Activated CD4-positive, alpha-beta T cell treated with anti-CD3 and anti-CD28 coated beads, Interleukin-2, amount 50 U/mL, for 24 hours (primary cell): Measurements from ENCODE around the gene RPL36.
A peak's percentile ranks its signal among the peaks of the same experiment; 100 is the strongest.

Source experiments
- DNase-seq, 2 donors: peaks; one replicate each; pipeline ENCODE4 v3.0.0-alpha.2; 2020; ENCODE audit warnings: low read depth in 1 of 2, low spot score in 1 of 2

Gene RPL36

DNA sequence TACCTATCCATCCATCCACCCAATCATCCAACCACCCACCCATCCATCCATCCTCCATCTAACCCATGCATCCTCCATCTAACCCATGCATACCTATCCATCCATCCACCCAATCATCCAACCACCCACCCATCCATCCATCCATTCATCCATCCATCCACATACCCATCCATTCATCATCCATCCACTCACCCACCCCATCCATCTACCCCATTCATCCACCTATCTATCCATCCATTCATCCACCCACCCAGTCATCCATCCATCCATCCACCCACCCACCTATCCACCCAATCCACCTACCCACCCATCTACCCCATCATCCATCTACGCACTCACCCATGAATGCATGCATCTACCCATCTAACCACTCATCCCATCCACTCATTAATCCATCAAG is 16.3 kb upstream of the RPL36 start:
- no peak for DNase-seq

GRCh38 chr19:5674714-5675113 is 15.4 kb upstream of the RPL36 start:
- DNase-seq, result no peak

GRCh38 chr19:5676105-5676771 is 13.9 kb upstream of the RPL36 start:
- DNase-seq, result no peak

DNA sequence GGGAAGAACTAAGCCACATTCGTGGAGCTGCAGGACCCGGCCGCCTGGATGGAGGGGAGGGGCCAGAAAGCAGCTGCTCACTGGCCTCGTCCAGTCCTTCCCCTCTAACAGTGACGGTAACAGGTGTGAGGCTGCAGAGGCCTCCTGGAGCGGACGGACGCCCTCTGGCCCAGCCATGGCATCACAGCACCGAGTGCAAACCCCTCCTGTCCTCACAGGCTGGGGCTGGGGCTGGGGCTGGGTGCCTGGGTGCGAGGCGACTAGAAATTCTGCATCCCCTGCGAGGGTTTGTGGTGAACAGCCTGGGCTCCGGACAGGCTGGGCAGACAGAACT is 13.4 kb upstream of the RPL36 start:
- DNase-seq, result no peak

GRCh38 chr19:5677136-5677535 is 13.0 kb upstream of the RPL36 start:
- no peak for DNase-seq

GRCh38 chr19:5677580-5677979 is 12.5 kb upstream of the RPL36 start:
- DNase-seq, result no peak

- no peak for DNase-seq
These were observed 11.9 kb upstream of the RPL36 start for GRCh38 chr19:5678071-5678718.

DNA sequence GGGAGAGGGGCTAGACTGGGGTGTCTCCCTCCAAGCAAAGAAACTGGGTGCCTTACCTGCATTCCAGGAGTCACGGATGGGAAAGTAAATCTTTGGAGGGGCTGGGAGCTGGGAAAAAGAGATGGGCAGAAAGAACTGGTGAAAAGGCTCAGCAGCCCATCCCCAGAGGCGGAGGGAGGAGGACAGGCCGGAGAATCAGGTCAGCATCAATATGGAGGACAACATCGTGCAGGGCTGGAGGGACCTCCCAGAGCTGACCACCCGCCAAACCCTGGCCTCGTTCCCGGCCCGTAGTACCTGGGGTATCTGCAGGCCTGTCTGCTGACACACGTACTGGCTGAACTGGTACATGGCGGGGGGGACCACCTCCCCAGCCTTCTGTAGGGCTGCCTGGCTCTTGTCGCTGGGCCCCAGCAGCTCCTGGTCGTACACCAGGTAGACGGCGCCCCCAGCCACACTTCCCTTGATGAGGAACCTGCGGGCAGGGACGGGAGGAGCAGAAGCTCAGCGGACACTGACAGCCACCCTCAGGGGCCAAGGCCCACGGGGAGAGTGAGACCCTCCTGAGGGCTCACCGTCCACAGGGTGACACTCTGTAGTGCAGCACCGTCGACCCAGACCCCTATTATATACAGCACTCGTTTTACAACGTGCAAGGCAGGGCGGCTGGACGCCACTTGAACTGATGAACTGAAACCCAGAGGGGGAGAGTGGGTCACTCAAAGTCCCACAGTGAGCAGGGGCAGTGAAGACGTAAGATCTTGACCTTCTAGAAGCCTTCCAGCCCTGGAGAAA is 10.6 kb upstream of the RPL36 start:
- DNase-seq, result no peak

DNA sequence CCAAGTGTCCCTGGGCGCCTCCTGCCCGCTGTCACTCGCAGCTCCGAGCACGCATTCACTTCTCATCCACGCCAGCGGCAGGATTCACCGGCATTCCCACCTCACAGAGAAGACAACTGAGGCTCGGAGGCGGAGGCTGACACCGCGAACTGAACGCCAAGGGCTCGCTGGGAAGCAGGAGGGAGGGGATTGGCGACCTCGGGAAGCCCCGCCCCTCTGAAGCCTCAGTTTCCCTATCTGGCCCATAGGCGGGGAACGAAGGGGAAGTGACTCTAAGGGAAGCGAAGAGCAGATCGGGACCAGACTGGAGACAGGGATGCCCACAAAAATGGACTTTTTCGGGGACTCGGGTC is 10.0 kb upstream of the RPL36 start:
- peak in 1 of 2 donors; percentile 22 for DNase-seq

GRCh38 chr19:5680437-5681368 is 9.4 kb upstream of the RPL36 start, which contains the start of the genes HSD11B1L and MICOS13:
HSD11B1L (plus strand) TSS chr19:5681027; CDS start chr19:5684833, 3,806 bp downstream.
MICOS13 (minus strand) TSS chr19:5680516; CDS start chr19:5680486, 30 bp downstream.
- peak; percentile 94 to 97 for DNase-seq

- DNase-seq, result no peak
These were observed 8.5 kb upstream of the RPL36 start for GRCh38 chr19:5681391-5682106.

DNA sequence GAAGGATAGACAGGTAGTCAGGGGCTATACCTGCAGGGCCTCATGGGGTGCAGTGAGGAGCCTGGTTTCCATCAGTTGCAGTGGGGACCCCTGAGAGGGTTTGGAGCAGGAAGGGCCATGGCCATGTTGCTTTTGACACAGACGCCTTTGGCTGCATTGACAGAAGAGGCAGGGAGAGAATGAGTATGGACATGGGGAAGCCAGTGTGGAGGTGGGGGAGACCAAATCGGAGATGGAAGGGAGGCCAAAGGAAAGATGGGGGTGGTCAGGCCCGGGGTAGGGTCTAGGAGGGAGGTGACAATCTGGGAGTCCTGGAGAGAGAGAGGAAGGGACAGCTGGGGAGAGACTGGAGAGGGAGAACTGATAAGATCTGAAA is 8.0 kb upstream of the RPL36 start:
- DNase-seq, result no peak

DNA sequence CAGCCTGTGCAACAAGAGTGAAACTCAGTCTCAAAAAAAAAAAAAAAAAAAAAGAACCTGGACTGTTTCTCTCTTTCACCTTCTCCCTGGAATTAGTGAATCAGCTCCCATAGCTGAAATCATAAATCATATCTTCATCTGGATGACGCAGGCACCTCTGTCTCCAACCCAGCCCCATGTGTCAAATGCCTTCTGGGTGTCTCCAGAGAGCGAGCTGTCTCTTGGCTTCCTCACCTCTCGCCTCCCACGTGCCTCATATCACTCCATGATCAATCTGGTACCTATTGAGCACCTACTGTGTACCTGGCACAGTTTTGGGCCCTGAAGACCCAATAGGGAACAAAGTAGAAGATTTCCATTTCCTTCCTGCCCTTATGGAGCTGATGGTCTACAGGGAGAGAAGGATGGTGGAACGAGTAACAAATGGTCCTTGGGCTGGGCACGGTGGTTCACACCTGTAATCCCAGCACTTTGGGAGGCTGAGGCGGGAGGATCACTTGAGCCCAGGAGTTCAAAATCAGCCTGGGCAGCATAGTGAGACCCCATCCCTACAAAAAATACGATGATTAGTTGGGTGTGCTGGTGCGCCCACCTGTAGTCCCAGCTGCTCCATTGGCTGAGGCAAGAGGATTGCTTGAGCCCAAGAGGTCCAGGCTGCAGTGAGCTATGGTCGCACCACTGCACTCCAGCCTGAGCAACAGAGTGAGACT is 6.8 kb upstream of the RPL36 start:
- no peak for DNase-seq

DNA sequence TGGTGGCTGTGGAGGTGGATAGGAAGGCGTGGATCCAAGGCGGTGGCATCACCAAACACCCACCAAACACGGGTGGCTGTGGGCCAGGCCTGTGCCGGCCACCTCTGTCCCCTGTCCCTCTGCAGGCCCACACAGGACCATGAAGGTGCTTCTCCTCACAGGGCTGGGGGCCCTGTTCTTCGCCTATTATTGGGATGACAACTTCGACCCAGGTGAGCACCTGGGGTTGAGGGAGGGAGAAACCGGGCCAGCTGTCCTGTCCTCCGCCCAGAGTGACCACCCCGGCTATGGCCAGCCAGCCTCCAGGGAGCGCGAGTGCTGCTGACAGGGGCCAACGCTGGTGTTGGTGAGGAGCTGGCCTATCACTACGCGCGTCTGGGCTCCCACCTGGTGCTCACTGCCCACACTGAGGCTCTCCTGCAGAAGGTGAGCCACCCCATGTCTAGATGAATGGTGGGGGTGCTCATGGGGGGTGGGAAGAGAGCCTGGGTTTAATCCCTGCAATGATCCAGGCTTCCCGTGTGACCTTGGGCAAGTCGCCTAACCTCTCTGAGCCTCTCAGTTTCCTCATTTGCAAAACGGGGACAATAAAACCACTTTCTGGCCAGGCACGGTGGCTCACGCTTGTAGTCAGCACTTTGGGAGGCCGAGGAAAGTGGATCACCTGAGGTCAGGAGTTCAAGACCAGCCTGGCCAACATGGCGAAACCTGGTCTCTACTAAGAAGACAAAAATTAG is 5.2 kb upstream of the RPL36 start:
- DNase-seq, result no peak

- no peak for DNase-seq
These were observed 3.8 kb upstream of the RPL36 start for GRCh38 chr19:5686326-5686646.

GRCh38 chr19:5686647-5687359 is 3.3 kb upstream of the RPL36 start:
- DNase-seq, result peak; percentile 98 to 99

GRCh38 chr19:5687360-5688198 is 2.5 kb upstream of the RPL36 start:
- no peak for DNase-seq
